ENCODE data around the gene SNRPA. TPM values are rescaled to one million over a fixed set of nuclear protein-coding genes. Genes with fewer than 3 reads are reported as not detected.

SNRPA gene
- total and polyA plus RNA-seq, 2 of the 13 experiments (the other 11 are each of a cell fraction or from before 2014, with no cell fraction given) = 59.6 to 162 TPM

- TF ChIP-seq, protein P1, sequence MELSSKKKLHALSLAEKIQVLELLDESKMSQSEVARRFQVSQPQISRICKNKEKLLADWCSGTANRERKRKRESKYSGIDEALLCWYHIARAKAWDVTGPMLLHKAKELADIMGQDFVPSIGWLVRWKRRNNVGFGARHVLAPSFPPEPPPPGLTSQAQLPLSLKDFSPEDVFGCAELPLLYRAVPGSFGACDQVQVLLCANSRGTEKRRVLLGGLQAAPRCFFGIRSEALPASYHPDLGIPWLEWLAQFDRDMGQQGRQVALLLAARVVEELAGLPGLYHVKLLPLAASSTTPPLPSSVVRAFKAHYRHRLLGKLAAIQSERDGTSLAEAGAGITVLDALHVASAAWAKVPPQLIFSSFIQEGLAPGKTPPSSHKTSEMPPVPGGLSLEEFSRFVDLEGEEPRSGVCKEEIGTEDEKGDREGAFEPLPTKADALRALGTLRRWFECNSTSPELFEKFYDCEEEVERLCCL (CRISPR knock-in tag; IDR thresholded peaks at IDR 0.05; ENCODE audit: borderline replicate concordance) = 0 out of 2 replicates have a peak, but pooled peaks have one; percentile 65
- peak; percentile 53; the same call in 1 of the 2 replicates for TF ChIP-seq NFE2L1 (CRISPR knock-in tag; IDR thresholded peaks at IDR 0.05; ENCODE audit: borderline replicate concordance)
- 0 out of 2 replicates have a peak, but pooled peaks have one; percentile 60 for TF ChIP-seq ATF5 (CRISPR knock-in tag; IDR thresholded peaks at IDR 0.05; ENCODE audit: low read depth)
- 0 out of 2 replicates have a peak, but pooled peaks have one; percentile 4 for TF ChIP-seq TCF7 (IDR thresholded peaks at IDR 0.05; ENCODE audit: low read depth)
- peak; percentile 67 to 94 for TF ChIP-seq POLR2A (IDR thresholded peaks at IDR 0.05; ENCODE audit: insufficient read depth in 1 of 2, low read depth in 2 of 2, low read length in 2 of 2)
- no peak for TF ChIP-seq ZNF878 (CRISPR knock-in tag; IDR thresholded peaks at IDR 0.05)
- peak; percentile 79; the same call in 1 of the 2 replicates for TF ChIP-seq RNF2 (conservative IDR thresholded peaks at IDR 0.05; ENCODE audit: low read depth)
- TF ChIP-seq PBX3 (CRISPR knock-in tag; IDR thresholded peaks at IDR 0.05; ENCODE audit: borderline replicate concordance) = no peak
- TF ChIP-seq FOXP4 (CRISPR knock-in tag; IDR thresholded peaks at IDR 0.05) = peak; percentile 56
- peak; percentile 75; the same call in 1 of the 2 replicates for TF ChIP-seq ZNF557 (CRISPR knock-in tag; IDR thresholded peaks at IDR 0.05)
- peak; percentile 24; the same call in 1 of the 2 replicates for TF ChIP-seq YEATS2 (CRISPR knock-in tag; IDR thresholded peaks at IDR 0.05; ENCODE audit: borderline replicate concordance)
- peak; percentile 76 for TF ChIP-seq ZFY (CRISPR knock-in tag; IDR thresholded peaks at IDR 0.05)
- TF ChIP-seq HCFC1 (IDR thresholded peaks at IDR 0.05; ENCODE audit: low read depth, low read length) = no peak
- TF ChIP-seq FOSL2 (CRISPR knock-in tag; IDR thresholded peaks at IDR 0.05) = no peak
- TF ChIP-seq KAT7 (CRISPR knock-in tag; IDR thresholded peaks at IDR 0.05; ENCODE audit: borderline replicate concordance) = peak; percentile 31; the same call in 1 of the 2 replicates
- TF ChIP-seq GRHL1 (CRISPR knock-in tag; conservative IDR thresholded peaks at IDR 0.05) = no peak
- peak; percentile 88; the same call in 1 of the 2 replicates for TF ChIP-seq ZNF256 (CRISPR knock-in tag; conservative IDR thresholded peaks at IDR 0.05)
- TF ChIP-seq STAT6 (CRISPR knock-in tag; IDR thresholded peaks at IDR 0.05; ENCODE audit: borderline replicate concordance) = 0 out of 2 replicates have a peak, but pooled peaks have one; percentile 18
Measured at GRCh38 chr19:40797963-40798682, 47.1 kb downstream of the SNRPA start (continued).

Measured in HepG2 (cell line).